IMR-90 (cell line): ENCODE data around the gene SGCE. TPM values are rescaled to one million over a fixed set of nuclear protein-coding genes. Genes with fewer than 3 reads are reported as not detected.

Experiments
- ATAC-seq: fragments of 200-7000 bp; cut with Tn5 transposase; 2 replicates; pipeline ENCODE4 v1.9.1; 2020; ENCODE audit warnings: low read depth, mild to moderate bottlenecking, moderate library complexity
- BruUV-seq: library from RNA; stranded (reverse); fragments of 400-500 nt; replicated peaks from 2 replicates; lab custom pipeline; 2021; lab: Mats Ljungman, UMichigan
- CTCF ChIA-PET: fragments of 300-600 bp; formaldehyde crosslinking; extraction: SDS; loops from one replicate; lab custom pipeline; 2021; ENCODE audit warnings: antibody characterized with exemption; lab: Yijun Ruan, JAX
- POLR2A ChIA-PET: fragments of 300-600 bp; sonication (Branson Sonifier 250); formaldehyde crosslinking; loops from one replicate; lab custom pipeline; 2022; ENCODE audit warnings: antibody characterized with exemption; ENCODE audit not compliant: unreplicated experiment; lab: Charles Lee
- DNase-seq: peaks from one replicate; pipeline ENCODE4 v3.0.0; 2013
- H2AFZ ChIP-seq: replicated peaks from 2 replicates; pipeline ENCODE3; 2013; ENCODE audit warnings: low read length, mild to moderate bottlenecking; ENCODE audit not compliant: poor library complexity
- H2AK5ac ChIP-seq: 2 replicates; pipeline ENCODE4 v1.6.1; 2013; ENCODE audit warnings: low read depth, low read length, inconsistent platforms
- H2AK9ac ChIP-seq: replicated peaks from 2 replicates; pipeline ENCODE3; 2013; ENCODE audit warnings: mild to moderate bottlenecking, low read depth, low read length, moderate library complexity; ENCODE audit not compliant: poor library complexity
- H2BK120ac ChIP-seq: 2 replicates; pipeline ENCODE4 v1.6.1; 2013; ENCODE audit warnings: low read depth, low read length, inconsistent platforms
- H2BK15ac ChIP-seq: 3 replicates; pipeline ENCODE4 v1.6.1; 2013; ENCODE audit warnings: low read depth, low read length, inconsistent platforms
- H2BK20ac ChIP-seq: 2 replicates; pipeline ENCODE4 v1.6.1; 2013; ENCODE audit warnings: low read depth, mild to moderate bottlenecking, inconsistent platforms, low read length, moderate library complexity
- H2BK5ac ChIP-seq: 2 replicates; pipeline ENCODE4 v1.6.1; 2013; ENCODE audit warnings: mild to moderate bottlenecking, low read depth, low read length, inconsistent platforms; ENCODE audit not compliant: poor library complexity, severe bottlenecking
- H3K14ac ChIP-seq: replicated peaks from 2 replicates; pipeline ENCODE4 v1.6.1; 2013; ENCODE audit warnings: low read depth, low read length, inconsistent platforms
- H3K18ac ChIP-seq: 2 replicates; pipeline ENCODE4 v1.6.1; 2013; ENCODE audit warnings: low read depth, low read length, control low read depth
- H3K23ac ChIP-seq: 2 replicates; pipeline ENCODE4 v1.6.1; 2013; ENCODE audit warnings: low read depth, low read length, inconsistent platforms
- H3K27ac ChIP-seq: 2 replicates; pipeline ENCODE4 v1.5.1; 2013; ENCODE audit warnings: mild to moderate bottlenecking, control low read depth, low read length; ENCODE audit not compliant: insufficient read depth
- H3K27me3 ChIP-seq: 2 replicates; pipeline ENCODE4 v1.6.1; 2013; ENCODE audit warnings: low read length; ENCODE audit not compliant: control insufficient read depth, insufficient read depth
- H3K36me3 ChIP-seq: 2 replicates; pipeline ENCODE4 v1.6.1; 2013; ENCODE audit warnings: low read length, mixed read lengths; ENCODE audit not compliant: control insufficient read depth, insufficient read depth
- H3K4ac ChIP-seq: 2 replicates; pipeline ENCODE4 v1.6.1; 2013; ENCODE audit warnings: low read depth, low read length, inconsistent platforms
- H3K4me1 ChIP-seq: 2 replicates; pipeline ENCODE4 v1.6.1; 2013; ENCODE audit warnings: low read length, mixed read lengths; ENCODE audit not compliant: control insufficient read depth, insufficient read depth
- H3K4me2 ChIP-seq: 2 replicates; pipeline ENCODE4 v1.6.1; 2013; ENCODE audit warnings: low read depth, mild to moderate bottlenecking, control low read depth, low read length, moderate library complexity
- H3K4me3 ChIP-seq: 2 replicates; pipeline ENCODE4 v1.5.1; 2013; ENCODE audit warnings: low read depth, mild to moderate bottlenecking, control low read depth, low read length, moderate library complexity; ENCODE audit not compliant: insufficient read depth
- H3K56ac ChIP-seq: 2 replicates; pipeline ENCODE4 v1.6.1; 2013; ENCODE audit warnings: low read length, inconsistent platforms; ENCODE audit not compliant: insufficient read depth; ENCODE audit errors: extremely low read depth
- H3K79me1 ChIP-seq, 2 experiments: 2 replicates each; pipeline ENCODE4 v1.6.1; 2013; ENCODE audit warnings: low read length in 2 of 2, inconsistent platforms in 1 of 2, low read depth in 1 of 2
- H3K9ac ChIP-seq: 2 replicates; pipeline ENCODE4 v1.6.1; 2013; ENCODE audit warnings: low read depth, low read length, control low read depth
- H3K9me1 ChIP-seq: 2 replicates; pipeline ENCODE4 v1.6.1; 2013; ENCODE audit warnings: low read length, inconsistent platforms; ENCODE audit not compliant: insufficient read depth
- H3K9me3 ChIP-seq: 2 replicates; pipeline ENCODE4 v1.6.1; 2013; ENCODE audit warnings: low read length; ENCODE audit not compliant: control insufficient read depth, insufficient read depth
- H4K20me1 ChIP-seq: 2 replicates; pipeline ENCODE4 v1.6.1; 2013; ENCODE audit warnings: low read length, inconsistent platforms; ENCODE audit not compliant: insufficient read depth
- H4K5ac ChIP-seq: 2 replicates; pipeline ENCODE4 v1.6.1; 2013; ENCODE audit warnings: mild to moderate bottlenecking, low read depth, low read length, control low read depth
- H4K8ac ChIP-seq, 2 experiments: 2 replicates each; pipeline ENCODE4 v1.6.1; 2013; ENCODE audit warnings: low read depth in 2 of 2, low read length in 2 of 2, control low read depth in 1 of 2, inconsistent platforms in 1 of 2
- H4K91ac ChIP-seq: 2 replicates; pipeline ENCODE4 v1.6.1; 2013; ENCODE audit warnings: low read depth, low read length, inconsistent platforms; ENCODE audit not compliant: insufficient read depth
- BHLHE40 ChIP-seq: fragments of 150-350 bp; IDR thresholded peaks from 2 replicates; pipeline ENCODE4 v1.6.1; 2016; ENCODE audit warnings: mild to moderate bottlenecking, low read depth, low read length
- CEBPB ChIP-seq: IDR thresholded peaks from 2 replicates; pipeline ENCODE4 v1.6.1; 2012; ENCODE audit warnings: low read depth, low read length, improper control_type of control experiment
- CHD1 ChIP-seq: IDR thresholded peaks from 2 replicates; pipeline ENCODE4 v1.6.1; 2012; ENCODE audit warnings: low read depth, low read length, improper control_type of control experiment
- FOS ChIP-seq: fragments of 150-350 bp; IDR thresholded peaks from 2 replicates; pipeline ENCODE4 v1.6.1; 2016; ENCODE audit warnings: low read depth, low read length
- NFE2L2 ChIP-seq: fragments of 150-350 bp; IDR thresholded peaks from 2 replicates; pipeline ENCODE4 v1.6.1; 2016; ENCODE audit warnings: low read depth, mild to moderate bottlenecking, low read length
- POLR2A ChIP-seq: IDR thresholded peaks from 2 replicates; pipeline ENCODE4 v1.6.1; 2012; ENCODE audit warnings: mild to moderate bottlenecking, low read depth, low read length
- RAD21 ChIP-seq: IDR thresholded peaks from 2 replicates; pipeline ENCODE4 v1.6.1; 2012; ENCODE audit warnings: low read length, improper control_type of control experiment
- RCOR1 ChIP-seq: IDR thresholded peaks from 2 replicates; pipeline ENCODE4 v1.6.1; 2012; ENCODE audit warnings: mild to moderate bottlenecking, low read length, improper control_type of control experiment; ENCODE audit not compliant: insufficient replicate concordance
- RFX5 ChIP-seq: IDR thresholded peaks from 2 replicates; pipeline ENCODE4 v1.8.0; 2012; ENCODE audit warnings: low read depth, mild to moderate bottlenecking, low read length, moderate library complexity
- USF2 ChIP-seq: fragments of 150-350 bp; IDR thresholded peaks from 2 replicates; pipeline ENCODE4 v1.6.1; 2017; ENCODE audit warnings: mild to moderate bottlenecking, antibody characterized with exemption, low read length, low read depth
- dilution Hi-C: fragments of 300-500 bp; cut with HindIII; formaldehyde crosslinking; loops from one replicate; pipeline ENCODE4 v1.14.3; 2018; ENCODE audit warnings: low sequenced_read_pairs; ENCODE audit not compliant: unreplicated experiment
- in situ Hi-C: fragments of 300-500 bp; cut with MboI; formaldehyde crosslinking; loops from 3 replicates; pipeline ENCODE4 v1.14.3; 2019; ENCODE audit warnings: low sequenced_read_pairs, inconsistent platforms, mixed read lengths
- intact Hi-C: fragments of 100-400 bp; cut with micrococcal nuclease; formaldehyde crosslinking; loops from 2 replicates; pipeline ENCODE4 v1.10.0; 2022
- polyA plus RNA-seq, 3 experiments: library from polyadenylated mRNA; depleted of rRNA; stranded (reverse); fragments of >200 nt; gene quantifications; 2 replicates each; pipeline ENCODE4 v1.2.3, GENCODE V29; 2012; ENCODE audit warnings: low replicate concordance in 1 of 3
- total RNA-seq: library from RNA; depleted of rRNA; stranded (reverse); fragments of >200 nt; gene quantifications from 2 replicates; pipeline ENCODE4 v1.2.3, GENCODE V29; 2012

The SGCE gene
- total and polyA plus RNA-seq, 2 of the 4 experiments (the other 2 are of a cell fraction) = 39.4 to 40.5 TPM

- in situ Hi-C loops = no loop called here
- H3K14ac ChIP-seq = no peak overlapping the region
- intact Hi-C loops = no loop called here
Observed at GRCh38 chr7:94557215-94557614, 98.7 kb downstream of the SGCE start.

More at GRCh38 chr7:94557215-94557614, 98.7 kb downstream of the SGCE start:
- ChIA-PET CTCF (interaction anchor here (0.6 kb wide), 1 partner anchor 84 kb away, joined by 3 read pairs; no protein-coding TSS in a partner anchor), POLR2A (no interaction called here)
- no peak overlapping the region for H2AK9ac ChIP-seq
- H3K4ac ChIP-seq = no peak overlapping the region
- ATAC-seq = no peak
- H2AFZ ChIP-seq = no peak overlapping the region
- H2AK5ac ChIP-seq = no peak overlapping the region
- no peak overlapping the region for H2BK20ac ChIP-seq
- no peak overlapping the region for H3K56ac ChIP-seq
- no peaks in the 10 kb centered on the region for H3K36me3 ChIP-seq
- H3K79me1 ChIP-seq = no peaks in the 10 kb centered on the region
- no peak overlapping the region for H2BK15ac ChIP-seq
- H3K4me2 ChIP-seq = no peak overlapping the region
- H4K20me1 ChIP-seq = no peaks in the 10 kb centered on the region
- no peak for DNase-seq
- no peak overlapping the region for H3K18ac ChIP-seq
- no peak overlapping the region for H2BK120ac ChIP-seq
- no peak overlapping the region for H4K8ac ChIP-seq
- no peak overlapping the region for H4K5ac ChIP-seq
- H3K27ac ChIP-seq = no peak overlapping the region
- no peak overlapping the region for H4K91ac ChIP-seq
- BruUV-seq = no TSS peak
- no peaks in the 10 kb centered on the region for H3K27me3 ChIP-seq
- TF ChIP-seq USF2 (no peak), BHLHE40 (no peak), POLR2A (no peak), CHD1 (no peak), NFE2L2 (no peak), RAD21 (no peak), RCOR1 (no peak), CEBPB (no peak), RFX5 (no peak), FOS (no peak)
- no peak overlapping the region for H3K23ac ChIP-seq
- H3K9me1 ChIP-seq = no peaks in the 10 kb centered on the region
- dilution Hi-C loops = no loop called here
- no peak overlapping the region for H3K4me3 ChIP-seq
- H3K9me3 ChIP-seq = no peaks in the 10 kb centered on the region
- H2BK5ac ChIP-seq = no peak overlapping the region
- peaks cover 1% of the 10 kb centered on the region; the same call in 1 of the 2 replicates for H3K4me1 ChIP-seq
- no peak overlapping the region for H3K9ac ChIP-seq
